ENCODE data around the gene LAMA2.

LAMA2 gene

GRCh38 chr6:129181001-129181400, 298.1 kb downstream of the LAMA2 start:
- Histone ChIP-seq H3K4me2 (ENCODE audit: low read depth, low read length, poor library complexity, severe bottlenecking) (no peak overlapping the region), H3K36me3 (ENCODE audit: insufficient read depth, low read length) (no peaks in the 10 kb centered on the region), H3K27me3 (ENCODE audit: insufficient read depth, low read length, poor library complexity, severe bottlenecking) (no peaks in the 10 kb centered on the region), H2AFZ (ENCODE audit: low read length) (no peak overlapping the region), H3K9ac (ENCODE audit: low read depth, low read length, poor library complexity, severe bottlenecking) (no peak overlapping the region), H3K9me3 (ENCODE audit: insufficient read depth, low read depth, low read length) (no peaks in the 10 kb centered on the region), H3K4me1 (ENCODE audit: insufficient read depth, low read length, poor library complexity, severe bottlenecking) (no peaks in the 10 kb centered on the region), H3K79me2 (ENCODE audit: insufficient read depth, low read length) (no peaks in the 10 kb centered on the region), H4K20me1 (ENCODE audit: insufficient read depth, low read length, poor library complexity, severe bottlenecking) (no peaks in the 10 kb centered on the region), H3K9me2 (replicated peaks; ENCODE audit: low read depth, low read length) (no peaks in the 10 kb centered on the region), H3K4me3 (ENCODE audit: low read length, poor library complexity, severe bottlenecking) (no peak overlapping the region), H3F3A (ENCODE audit: low read depth) (no peaks in the 10 kb centered on the region)
- TF ChIP-seq EZH2phosphoT487 (IDR thresholded peaks at IDR 0.05; ENCODE audit: borderline replicate concordance): no peak
- TF ChIP-seq, protein P1, sequence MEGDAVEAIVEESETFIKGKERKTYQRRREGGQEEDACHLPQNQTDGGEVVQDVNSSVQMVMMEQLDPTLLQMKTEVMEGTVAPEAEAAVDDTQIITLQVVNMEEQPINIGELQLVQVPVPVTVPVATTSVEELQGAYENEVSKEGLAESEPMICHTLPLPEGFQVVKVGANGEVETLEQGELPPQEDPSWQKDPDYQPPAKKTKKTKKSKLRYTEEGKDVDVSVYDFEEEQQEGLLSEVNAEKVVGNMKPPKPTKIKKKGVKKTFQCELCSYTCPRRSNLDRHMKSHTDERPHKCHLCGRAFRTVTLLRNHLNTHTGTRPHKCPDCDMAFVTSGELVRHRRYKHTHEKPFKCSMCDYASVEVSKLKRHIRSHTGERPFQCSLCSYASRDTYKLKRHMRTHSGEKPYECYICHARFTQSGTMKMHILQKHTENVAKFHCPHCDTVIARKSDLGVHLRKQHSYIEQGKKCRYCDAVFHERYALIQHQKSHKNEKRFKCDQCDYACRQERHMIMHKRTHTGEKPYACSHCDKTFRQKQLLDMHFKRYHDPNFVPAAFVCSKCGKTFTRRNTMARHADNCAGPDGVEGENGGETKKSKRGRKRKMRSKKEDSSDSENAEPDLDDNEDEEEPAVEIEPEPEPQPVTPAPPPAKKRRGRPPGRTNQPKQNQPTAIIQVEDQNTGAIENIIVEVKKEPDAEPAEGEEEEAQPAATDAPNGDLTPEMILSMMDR (conservative IDR thresholded peaks at IDR 0.05; ENCODE audit: low read length): no peak

DNA sequence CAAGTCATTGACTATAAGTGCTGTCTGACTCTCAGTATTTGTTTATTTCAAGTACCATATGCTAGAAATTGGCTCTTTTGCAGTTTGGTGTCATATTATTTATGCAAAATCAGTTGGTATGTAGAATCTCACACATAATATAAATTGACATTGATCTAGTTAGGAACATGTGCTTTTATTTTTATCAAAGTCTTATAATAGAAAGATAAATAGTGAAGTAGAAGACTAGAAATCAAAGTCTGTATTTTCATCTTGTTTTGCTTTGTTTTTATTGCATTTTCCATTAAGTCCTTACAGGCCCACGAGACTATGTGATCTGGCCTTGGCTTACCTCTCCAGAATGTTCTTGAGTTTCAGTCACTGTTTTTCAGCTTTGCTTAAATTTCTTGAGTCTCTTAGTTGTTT, 300.3 kb downstream of the LAMA2 start:
- Histone ChIP-seq H3F3A (ENCODE audit: low read depth) (no peaks in the 10 kb centered on the region), H3K9ac (ENCODE audit: low read depth, low read length, poor library complexity, severe bottlenecking) (no peak overlapping the region), H3K27me3 (ENCODE audit: insufficient read depth, low read length, poor library complexity, severe bottlenecking) (no peaks in the 10 kb centered on the region), H3K4me3 (ENCODE audit: low read length, poor library complexity, severe bottlenecking) (no peak overlapping the region), H3K9me2 (replicated peaks; ENCODE audit: low read depth, low read length) (no peaks in the 10 kb centered on the region), H3K36me3 (ENCODE audit: insufficient read depth, low read length) (no peaks in the 10 kb centered on the region), H3K9me3 (ENCODE audit: insufficient read depth, low read depth, low read length) (no peaks in the 10 kb centered on the region), H3K4me2 (ENCODE audit: low read depth, low read length, poor library complexity, severe bottlenecking) (no peak overlapping the region), H3K4me1 (ENCODE audit: insufficient read depth, low read length, poor library complexity, severe bottlenecking) (no peaks in the 10 kb centered on the region), H4K20me1 (ENCODE audit: insufficient read depth, low read length, poor library complexity, severe bottlenecking) (no peaks in the 10 kb centered on the region), H2AFZ (ENCODE audit: low read length) (no peak overlapping the region), H3K79me2 (ENCODE audit: insufficient read depth, low read length) (no peaks in the 10 kb centered on the region)
- TF ChIP-seq EZH2phosphoT487 (IDR thresholded peaks at IDR 0.05; ENCODE audit: borderline replicate concordance): no peak
- TF ChIP-seq, protein P1 (conservative IDR thresholded peaks at IDR 0.05; ENCODE audit: low read length): no peak

DNA sequence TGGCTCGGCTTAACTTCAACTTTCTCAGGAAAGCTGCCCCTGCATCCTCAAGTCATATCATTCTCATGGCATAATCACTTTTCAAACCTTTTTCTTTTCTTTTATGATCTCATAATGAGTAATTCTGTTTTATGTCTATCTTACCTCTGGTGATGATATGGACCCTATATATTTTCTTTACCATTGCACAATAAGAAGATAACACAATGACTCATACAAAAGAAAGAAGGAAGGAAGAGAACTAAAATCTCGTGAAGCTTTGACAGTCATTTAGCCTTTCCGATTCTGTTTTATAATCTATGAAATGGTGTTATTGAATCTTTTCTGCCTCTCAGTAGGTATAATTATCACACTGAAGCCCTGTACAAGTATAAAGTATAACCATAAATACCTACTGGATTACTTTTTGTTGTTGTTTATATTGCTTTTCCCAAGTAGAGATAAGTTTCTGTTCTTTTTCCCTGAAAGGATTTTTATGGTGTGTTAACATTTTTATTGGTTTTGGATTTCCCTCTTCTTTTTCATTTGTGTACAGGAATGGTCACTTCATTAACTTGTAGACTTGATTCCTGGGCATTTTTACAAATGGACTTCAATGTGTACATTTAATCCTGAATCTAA, 300.9 kb downstream of the LAMA2 start:
- H3K27me3 ChIP-seq (ENCODE audit: insufficient read depth, low read length, poor library complexity, severe bottlenecking): no peaks in the 10 kb centered on the region
- no peak overlapping the region for H3K4me3 ChIP-seq (ENCODE audit: low read length, poor library complexity, severe bottlenecking)
- H3K36me3 ChIP-seq (ENCODE audit: insufficient read depth, low read length): no peaks in the 10 kb centered on the region
- no peak overlapping the region for H3K9ac ChIP-seq (ENCODE audit: low read depth, low read length, poor library complexity, severe bottlenecking)
- H3F3A ChIP-seq (ENCODE audit: low read depth): no peaks in the 10 kb centered on the region
- no peaks in the 10 kb centered on the region for H3K79me2 ChIP-seq (ENCODE audit: insufficient read depth, low read length)
- H4K20me1 ChIP-seq (ENCODE audit: insufficient read depth, low read length, poor library complexity, severe bottlenecking): no peaks in the 10 kb centered on the region
- TF ChIP-seq, protein P1 (conservative IDR thresholded peaks at IDR 0.05; ENCODE audit: low read length): no peak
- no peak for TF ChIP-seq EZH2phosphoT487 (IDR thresholded peaks at IDR 0.05; ENCODE audit: borderline replicate concordance)
- H3K9me2 ChIP-seq (replicated peaks; ENCODE audit: low read depth, low read length): no peaks in the 10 kb centered on the region
- no peak overlapping the region for H3K4me2 ChIP-seq (ENCODE audit: low read depth, low read length, poor library complexity, severe bottlenecking)
- H3K9me3 ChIP-seq (ENCODE audit: insufficient read depth, low read depth, low read length): no peaks in the 10 kb centered on the region
- H3K4me1 ChIP-seq (ENCODE audit: insufficient read depth, low read length, poor library complexity, severe bottlenecking): no peaks in the 10 kb centered on the region
- no peak overlapping the region for H2AFZ ChIP-seq (ENCODE audit: low read length)
